MCF 10A (cell line): ENCODE data around the gene PALB2. TPM values are rescaled to one million over a fixed set of nuclear protein-coding genes. Genes with fewer than 3 reads are reported as not detected.
A peak's percentile ranks its signal among the peaks of the same experiment; 100 is the strongest.

Experiments
- Bru-seq: library from RNA; stranded (reverse); fragments of 400-500 nt; gene quantifications from one replicate; lab custom pipeline; 2021; lab: Mats Ljungman, UMichigan
- BruChase-seq, 2 experiments: library from RNA; stranded (reverse); fragments of 400-500 nt; gene quantifications; one replicate each; lab custom pipeline; 2021; lab: Mats Ljungman, UMichigan
- BruUV-seq: library from RNA; stranded (reverse); fragments of 400-500 nt; replicated peaks from 2 replicates; lab custom pipeline; 2021; lab: Mats Ljungman, UMichigan
- CTCF ChIA-PET: fragments of 300-600 bp; sonication (Branson Sonifier 250); formaldehyde crosslinking; extraction: SDS; loops from one replicate; lab custom pipeline; 2021; ENCODE audit warnings: antibody characterized with exemption, inconsistent platforms; lab: Yijun Ruan, JAX
- POLR2A ChIA-PET: fragments of 300-600, 350-650 bp; sonication (Branson Sonifier 250); formaldehyde crosslinking; extraction: SDS; loops from one replicate; lab custom pipeline; 2020; ENCODE audit warnings: antibody characterized with exemption, inconsistent platforms; lab: Yijun Ruan, JAX
- DNase-seq: peaks from one replicate; pipeline ENCODE4 v3.0.0-alpha.2; 2018; ENCODE audit not compliant: unreplicated experiment
- H3K27ac Mint-ChIP-seq: one replicate; pipeline ENCODE4 v1.8.0; 2022; ENCODE audit warnings: mild to moderate bottlenecking, low read depth, mixed read lengths; ENCODE audit not compliant: unreplicated experiment
- H3K27me3 Mint-ChIP-seq: one replicate; pipeline ENCODE4 v1.8.0; 2022; ENCODE audit warnings: mixed read lengths; ENCODE audit not compliant: insufficient read depth, unreplicated experiment
- H3K36me3 Mint-ChIP-seq: one replicate; pipeline ENCODE4 v1.8.0; 2022; ENCODE audit warnings: mild to moderate bottlenecking, moderate library complexity, mixed read lengths; ENCODE audit not compliant: insufficient read depth, unreplicated experiment
- H3K4me1 Mint-ChIP-seq: one replicate; pipeline ENCODE4 v1.8.0; 2022; ENCODE audit warnings: mixed read lengths; ENCODE audit not compliant: insufficient read depth, unreplicated experiment
- H3K4me3 Mint-ChIP-seq: one replicate; pipeline ENCODE4 v1.8.0; 2022; ENCODE audit warnings: mild to moderate bottlenecking, moderate library complexity, mixed read lengths; ENCODE audit not compliant: unreplicated experiment
- H3K9me3 Mint-ChIP-seq: one replicate; pipeline ENCODE4 v1.8.0; 2022; ENCODE audit warnings: mixed read lengths; ENCODE audit not compliant: unreplicated experiment
- intact Hi-C: fragments of 100-400 bp; cut with micrococcal nuclease; formaldehyde crosslinking; loops from 2 replicates; pipeline ENCODE4 v1.14.1; 2022
- long read RNA-seq: library from polyadenylated mRNA; stranded (forward); transcript quantifications from one replicate; pipeline ENCODE4 v2.0.0, GENCODE V29; 2022
- total RNA-seq: library from RNA; stranded (reverse); gene quantifications from 2 replicates; pipeline ENCODE4 v1.2.3, GENCODE V29; 2022
- TF ChIP-seq, protein P1 (sequence below): fragments of 200-600 bp; IDR thresholded peaks from one replicate; pipeline ENCODE4 v1.8.0; 2022; ENCODE audit warnings: antibody characterized with exemption, mild to moderate bottlenecking; ENCODE audit not compliant: unreplicated experiment

PALB2 gene
- total RNA-seq (13.7 and 20.8 TPM in 2 replicates), Bru-seq, nascent RNA (percentile 65 among the genes with signal in this experiment), BruChase-seq, experiment 1, labeled RNA remaining after a 6-hour chase (percentile 63 among the genes with signal in this experiment), BruChase-seq, experiment 2, labeled RNA remaining after a 2-hour chase (percentile 77 among the genes with signal in this experiment)
- long read RNA-seq, full-length matches to known transcripts, result 31 of 47 reads
- long read RNA-seq, partial matches to known transcripts, result 3 of 47 reads
- long read RNA-seq, other reads (novel, unspliced or antisense), result 13 of 47 reads

- intact Hi-C loops, result no loop called here
- Mint-ChIP-seq H3K9me3 (no peaks in the 10 kb centered on the region), H3K27ac (peak within 1 kb of the TSS; percentile 91), H3K36me3 (peaks cover 71% of the 10 kb centered on the region), H3K4me3 (peak within 1 kb of the TSS; percentile 91), H3K4me1 (peaks cover 12% of the 10 kb centered on the region), H3K27me3 (no peaks in the 10 kb centered on the region)
- BruUV-seq, result no TSS peak
- DNase-seq, result peak; percentile 95
- POLR2A ChIA-PET, result interaction anchor here (0.6 to 3.4 kb wide), 34 partner anchors 8 to 1979 kb away, joined by 3 to 24 read pairs (median 4); partner anchors contain the start of genes EARS2, NDUFAB1, PLK1 and UBFD1
- TF ChIP-seq, protein P1, sequence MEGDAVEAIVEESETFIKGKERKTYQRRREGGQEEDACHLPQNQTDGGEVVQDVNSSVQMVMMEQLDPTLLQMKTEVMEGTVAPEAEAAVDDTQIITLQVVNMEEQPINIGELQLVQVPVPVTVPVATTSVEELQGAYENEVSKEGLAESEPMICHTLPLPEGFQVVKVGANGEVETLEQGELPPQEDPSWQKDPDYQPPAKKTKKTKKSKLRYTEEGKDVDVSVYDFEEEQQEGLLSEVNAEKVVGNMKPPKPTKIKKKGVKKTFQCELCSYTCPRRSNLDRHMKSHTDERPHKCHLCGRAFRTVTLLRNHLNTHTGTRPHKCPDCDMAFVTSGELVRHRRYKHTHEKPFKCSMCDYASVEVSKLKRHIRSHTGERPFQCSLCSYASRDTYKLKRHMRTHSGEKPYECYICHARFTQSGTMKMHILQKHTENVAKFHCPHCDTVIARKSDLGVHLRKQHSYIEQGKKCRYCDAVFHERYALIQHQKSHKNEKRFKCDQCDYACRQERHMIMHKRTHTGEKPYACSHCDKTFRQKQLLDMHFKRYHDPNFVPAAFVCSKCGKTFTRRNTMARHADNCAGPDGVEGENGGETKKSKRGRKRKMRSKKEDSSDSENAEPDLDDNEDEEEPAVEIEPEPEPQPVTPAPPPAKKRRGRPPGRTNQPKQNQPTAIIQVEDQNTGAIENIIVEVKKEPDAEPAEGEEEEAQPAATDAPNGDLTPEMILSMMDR, result no peak
- CTCF ChIA-PET, result interaction anchor here (0.5 to 1.4 kb wide), 8 partner anchors 15 to 1991 kb away, joined by 3 to 7 read pairs (median 3); no protein-coding TSS in a partner anchor
Measured at GRCh38 chr16:23640931-23641765, at the start of gene PALB2, which contains the start of gene DCTN5. PALB2 (minus strand) TSS chr16:23641310; CDS start chr16:23641157, 153 bp downstream. DCTN5 (plus strand) TSS chr16:23641466; CDS start chr16:23641543, 77 bp downstream.

GRCh38 chr16:23689442-23690187, 48.5 kb upstream of the PALB2 start:
- BruUV-seq, result TSS peak; percentile 54
- Mint-ChIP-seq H3K36me3 (peaks cover 21% of the 10 kb centered on the region), H3K4me3 (no peak overlapping the region), H3K27me3 (no peaks in the 10 kb centered on the region), H3K4me1 (no peaks in the 10 kb centered on the region), H3K9me3 (no peaks in the 10 kb centered on the region), H3K27ac (no peak overlapping the region)
- DNase-seq, result no peak
- ChIA-PET CTCF (interaction anchor here (0.6 to 1.7 kb wide), 4 partner anchors 10 to 811 kb away, joined by 3 to 6 read pairs (median 3); partner anchors contain the start of gene PLK1), POLR2A (no interaction called here)
- intact Hi-C loops, result no loop called here
- TF ChIP-seq, protein P1, result no peak

DNA sequence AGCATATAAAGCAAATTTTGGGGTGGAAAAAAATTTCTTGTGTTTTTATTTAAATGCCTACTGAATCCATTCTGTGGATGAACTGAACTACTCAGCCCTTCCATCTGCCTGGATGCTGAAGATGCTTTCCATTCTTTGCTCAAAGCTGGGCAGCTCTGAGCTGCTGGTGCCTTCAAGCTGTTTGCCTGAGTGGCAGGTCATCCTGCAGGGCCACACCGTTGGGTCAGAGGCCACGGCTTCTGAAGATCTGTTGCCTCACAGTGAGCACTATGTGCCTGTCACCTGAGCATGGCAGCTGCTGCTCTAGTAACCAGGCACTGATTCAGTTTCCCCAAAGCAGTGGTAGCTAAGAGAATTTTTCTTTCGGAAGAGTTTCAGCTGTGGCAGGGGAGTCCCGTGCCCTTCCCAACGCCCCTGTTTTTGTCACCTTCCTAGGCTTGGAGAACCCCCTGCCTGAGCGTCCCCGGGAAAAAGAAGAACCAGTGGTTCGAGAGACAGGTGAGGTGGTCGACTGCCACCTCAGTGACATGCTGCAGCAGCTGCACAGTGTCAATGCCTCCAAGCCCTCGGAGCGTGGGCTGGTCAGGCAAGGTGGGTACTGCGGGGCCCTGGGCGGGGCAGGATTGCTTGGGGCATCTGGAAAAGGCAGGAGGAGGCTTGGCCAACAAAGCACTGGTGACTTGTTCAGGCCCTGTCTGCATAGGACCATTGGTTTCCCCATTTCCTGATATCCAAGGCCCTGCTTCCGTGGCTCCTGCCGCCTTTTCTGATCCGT, 46.1 kb upstream of the PALB2 start:
- no TSS peak for BruUV-seq
- Mint-ChIP-seq H3K36me3 (peaks cover 27% of the 10 kb centered on the region), H3K9me3 (no peaks in the 10 kb centered on the region), H3K4me1 (peaks cover 2% of the 10 kb centered on the region), H3K27ac (peak overlapping the region; percentile 9), H3K27me3 (no peaks in the 10 kb centered on the region), H3K4me3 (no peak overlapping the region)
- intact Hi-C loops, result no loop called here
- CTCF ChIA-PET, result interaction anchor here (0.6 to 1.2 kb wide), 6 partner anchors 9 to 479 kb away, joined by 3 to 5 read pairs (median 3); no protein-coding TSS in a partner anchor
- TF ChIP-seq, protein P1, result no peak
- DNase-seq, result no peak
- POLR2A ChIA-PET, result interaction anchor here (0.6 kb wide), 1 partner anchor 459 kb away, joined by 3 read pairs; no protein-coding TSS in a partner anchor
